HG02678 (cell line): ENCODE data around the gene OR52E8.

Source experiments
- ATAC-seq: cut with Tn5 transposase; IDR thresholded peaks from one replicate; pipeline ENCODE4 v1.9.1; 2021; ENCODE audit warnings: mild to moderate bottlenecking, moderate library complexity; ENCODE audit not compliant: unreplicated experiment

The OR52E8 gene

GRCh38 chr11:5857590-5857989, at the start of gene OR52E8:
OR52E8 (minus strand) TSS chr11:5857690; CDS start chr11:5857690, 0 bp downstream.
- no peak for ATAC-seq

GRCh38 chr11:5899534-5899933, 42.0 kb upstream of the OR52E8 start:
- no peak for ATAC-seq

- no peak for ATAC-seq
Observed at GRCh38 chr11:5892908-5893307, 35.4 kb upstream of the OR52E8 start, which contains the start of gene OR52E5. OR52E5 (plus strand) TSS chr11:5893208; CDS start chr11:5900777, 7,569 bp downstream.

- ATAC-seq: no peak
Observed at GRCh38 chr11:5891216-5891800, 33.8 kb upstream of the OR52E8 start.

GRCh38 chr11:5887661-5888060, 30.2 kb upstream of the OR52E8 start:
- no peak for ATAC-seq

- ATAC-seq: no peak
Observed at GRCh38 chr11:5887172-5887571, 29.7 kb upstream of the OR52E8 start.

- ATAC-seq: no peak
Observed at GRCh38 chr11:5881756-5882155, 24.3 kb upstream of the OR52E8 start.

GRCh38 chr11:5880329-5880728, 22.8 kb upstream of the OR52E8 start, which contains the start of gene OR52E4:
OR52E4 (plus strand) TSS chr11:5880629; CDS start chr11:5884293, 3,664 bp downstream.
- ATAC-seq: no peak

GRCh38 chr11:5878564-5878963, 21.1 kb upstream of the OR52E8 start:
- ATAC-seq: no peak

GRCh38 chr11:5865826-5866225, 8.3 kb upstream of the OR52E8 start:
- ATAC-seq: no peak

GRCh38 chr11:5851002-5851401, 6.5 kb downstream of the OR52E8 start:
- no peak for ATAC-seq

GRCh38 chr11:5847711-5848110, 9.8 kb downstream of the OR52E8 start:
- ATAC-seq: no peak

GRCh38 chr11:5846701-5847100, 10.8 kb downstream of the OR52E8 start:
- no peak for ATAC-seq

GRCh38 chr11:5841797-5842196, 15.7 kb downstream of the OR52E8 start, which contains the start of gene OR52E6:
OR52E6 (minus strand) TSS chr11:5841897; CDS start chr11:5841897, 0 bp downstream.
- no peak for ATAC-seq

- ATAC-seq: no peak
Observed at GRCh38 chr11:5837695-5838094, 19.8 kb downstream of the OR52E8 start.

GRCh38 chr11:5833446-5833845, 24.0 kb downstream of the OR52E8 start:
- no peak for ATAC-seq

GRCh38 chr11:5831196-5831829, 26.2 kb downstream of the OR52E8 start:
- no peak for ATAC-seq

- peak; percentile 65 for ATAC-seq
Observed at GRCh38 chr11:5818245-5818886, 39.1 kb downstream of the OR52E8 start.

- no peak for ATAC-seq
Observed at GRCh38 chr11:5815534-5815933, 42.0 kb downstream of the OR52E8 start.

GRCh38 chr11:5809905-5810795, 47.3 kb downstream of the OR52E8 start:
- no peak for ATAC-seq

- peak; percentile 22 for ATAC-seq
Observed at GRCh38 chr11:5809122-5809519, 48.4 kb downstream of the OR52E8 start.
